CD8-positive, alpha-beta memory T cell (primary cell): ENCODE data around the gene PROX2. TPM values are rescaled to one million over a fixed set of nuclear protein-coding genes. Genes with fewer than 3 reads are reported as not detected.

Experiments
- CTCF ChIA-PET: fragments of 350-600 bp; sonication (Branson Sonifier 250); formaldehyde crosslinking; loops from one replicate; lab custom pipeline; 2021; ENCODE audit warnings: antibody characterized with exemption; lab: Charles Lee
- POLR2A ChIA-PET: fragments of 350-600 bp; sonication (Branson Sonifier 250); formaldehyde crosslinking; loops from one replicate; lab custom pipeline; 2021; ENCODE audit warnings: antibody characterized with exemption; lab: Charles Lee
- DNase-seq, 5 donors: peaks; one replicate each; pipeline versions ENCODE4 v3.0.0 to v3.0.0-alpha.2; 2020 to 2022; ENCODE audit warnings: mixed read lengths in 1 of 5
- H3K27ac ChIP-seq: one replicate; pipeline ENCODE4 v1.7.0; 2013; ENCODE audit warnings: low read depth, mild to moderate bottlenecking, low read length, moderate library complexity
- H3K27me3 ChIP-seq: 2 replicates; pipeline ENCODE4 v1.7.0; 2013; ENCODE audit warnings: low read length, mild to moderate bottlenecking; ENCODE audit not compliant: insufficient read depth, poor library complexity, severe bottlenecking
- H3K36me3 ChIP-seq: 2 replicates; pipeline ENCODE4 v1.7.0; 2013; ENCODE audit warnings: mild to moderate bottlenecking, low read length, moderate library complexity; ENCODE audit not compliant: insufficient read depth
- H3K4me1 ChIP-seq: 2 replicates; pipeline ENCODE4 v1.7.0; 2013; ENCODE audit warnings: mild to moderate bottlenecking, low read length, moderate library complexity; ENCODE audit not compliant: insufficient read depth
- H3K4me3 ChIP-seq: 2 replicates; pipeline ENCODE4 v1.7.0; 2013; ENCODE audit warnings: mild to moderate bottlenecking, low read length
- H3K9me3 ChIP-seq: 2 replicates; pipeline ENCODE4 v1.7.0; 2013; ENCODE audit warnings: mild to moderate bottlenecking, low read length
- H3K27ac Mint-ChIP-seq, 8 donors: one replicate each; pipeline ENCODE4 v1.8.0; 2020 to 2021; ENCODE audit warnings: mixed read lengths in 8 of 8, mild to moderate bottlenecking in 6 of 8, inconsistent platforms in 3 of 8, moderate library complexity in 3 of 8
- H3K27me3 Mint-ChIP-seq, 2 donors: one replicate each; pipeline ENCODE4 v1.8.0; 2020 to 2021; ENCODE audit warnings: mixed read lengths in 2 of 2, mild to moderate bottlenecking in 1 of 2, moderate library complexity in 1 of 2
- H3K36me3 Mint-ChIP-seq, 3 donors: one replicate each; pipeline ENCODE4 v1.8.0; 2020 to 2021; ENCODE audit warnings: mixed read lengths in 3 of 3, inconsistent platforms in 1 of 3, mild to moderate bottlenecking in 1 of 3
- H3K4me1 Mint-ChIP-seq, 3 donors: one replicate each; pipeline ENCODE4 v1.8.0; 2020 to 2021; ENCODE audit warnings: mixed read lengths in 3 of 3, inconsistent platforms in 1 of 3, mild to moderate bottlenecking in 1 of 3
- H3K4me3 Mint-ChIP-seq, 7 donors: one replicate each; pipeline ENCODE4 v1.8.0; 2020 to 2021; ENCODE audit warnings: mixed read lengths in 7 of 7, mild to moderate bottlenecking in 6 of 7, moderate library complexity in 4 of 7, inconsistent platforms in 2 of 7
- H3K9me3 Mint-ChIP-seq, 5 donors: one replicate each; pipeline ENCODE4 v1.8.0; 2020 to 2022; ENCODE audit warnings: mixed read lengths in 5 of 5, mild to moderate bottlenecking in 3 of 5, moderate library complexity in 2 of 5, inconsistent platforms in 1 of 5
- polyA plus RNA-seq: library from polyadenylated mRNA; unstranded; fragments of 300-500 nt; fragmentation: Illumina TruSeq; gene quantifications from one replicate; pipeline ENCODE4 v1.2.3, GENCODE V29; 2021
- total RNA-seq, 2 experiments: library from RNA; stranded (reverse); gene quantifications; one replicate each; pipeline ENCODE4 v1.2.3, GENCODE V29; 2021

The PROX2 gene
- total and polyA plus RNA-seq, 3 experiments from 2014 or later, result 0.24 to 0.33 TPM; not detected in 1

DNA sequence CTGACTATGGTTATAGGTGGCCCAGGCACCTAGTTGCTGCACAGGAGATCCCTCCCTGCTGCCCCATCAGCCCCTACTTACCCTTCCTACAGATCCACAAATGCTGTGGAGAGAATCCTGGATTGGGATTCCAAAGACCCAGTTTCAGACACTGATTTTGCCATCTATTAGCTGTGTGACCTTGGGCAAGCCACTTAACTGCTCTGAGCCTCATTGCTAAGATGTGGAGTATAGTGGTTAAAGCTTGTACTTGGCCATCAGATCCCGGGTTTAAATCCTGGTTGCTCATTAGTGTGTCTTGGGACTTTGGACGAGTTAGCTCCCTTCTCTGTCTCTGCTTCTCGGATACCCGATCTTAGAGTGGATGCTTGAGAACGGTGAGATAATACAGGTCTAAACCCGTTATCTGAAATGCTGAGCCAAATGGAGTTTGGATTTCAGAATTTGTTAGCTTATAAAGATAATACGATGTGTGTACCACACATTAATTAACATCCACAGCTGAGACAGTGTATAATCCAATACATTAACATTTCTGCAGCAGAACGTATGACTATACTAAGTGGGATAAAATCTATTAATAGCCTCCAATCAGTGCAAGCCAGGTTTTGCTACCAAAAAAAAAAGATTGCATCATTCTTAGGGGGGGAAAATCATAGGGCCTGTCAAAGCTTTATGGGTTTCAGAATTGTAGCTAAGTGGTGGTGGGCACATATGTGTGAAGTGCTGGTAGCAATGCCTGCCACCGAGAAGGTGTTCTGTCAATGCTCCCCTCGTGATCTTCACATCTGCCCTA is 16.0 kb downstream of the PROX2 start:
- CTCF ChIA-PET, result interaction anchor here (0.9 to 13.5 kb wide), 26 partner anchors 8 to 251 kb away, joined by 3 to 334 read pairs (median 8); partner anchors contain the start of genes DLST, PROX2 and RPS6KL1
- H3K9me3 Mint-ChIP-seq, result no peaks in the 10 kb centered on the region
- POLR2A ChIA-PET, result interaction anchor here (1.5 kb wide), 1 partner anchor 46 kb away, joined by 8 read pairs; no protein-coding TSS in a partner anchor
- Histone ChIP-seq H3K4me1 (peaks cover 15% of the 10 kb centered on the region), H3K27me3 (no peaks in the 10 kb centered on the region), H3K4me3 (no peak overlapping the region), H3K36me3 (no peaks in the 10 kb centered on the region), H3K9me3 (no peaks in the 10 kb centered on the region), H3K27ac (no peak overlapping the region)
- H3K4me3 Mint-ChIP-seq, result no peak overlapping the region
- no peak overlapping the region for H3K27ac Mint-ChIP-seq
- peaks cover 0 to 1% of the 10 kb centered on the region in 2 donors for H3K27me3 Mint-ChIP-seq
- no peak for DNase-seq
- H3K36me3 Mint-ChIP-seq, result peaks cover 0 to 7% (median 2%) of the 10 kb centered on the region in 3 donors
- H3K4me1 Mint-ChIP-seq, result peaks cover 3 to 5% (median 5%) of the 10 kb centered on the region in 3 donors

DNA sequence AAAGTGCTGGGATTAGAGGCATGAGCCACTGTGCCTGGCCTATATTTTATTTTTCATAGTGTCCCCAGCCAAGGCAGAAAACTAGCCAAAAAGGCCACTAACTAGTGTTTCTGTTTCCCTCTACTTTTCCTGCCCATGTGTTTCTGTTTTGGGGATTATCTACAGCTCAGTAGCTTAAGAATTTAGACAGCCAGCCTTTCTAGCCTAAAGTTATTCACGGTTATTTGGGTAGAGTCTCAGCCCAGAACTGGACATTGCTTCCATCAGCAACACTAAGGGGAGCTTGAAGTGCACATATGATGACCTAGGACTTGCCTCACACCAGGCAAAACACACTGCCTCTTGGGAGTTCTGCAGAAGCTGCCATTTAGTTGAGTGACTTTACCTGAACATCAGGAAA is 17.9 kb downstream of the PROX2 start:
- Mint-ChIP-seq H3K4me3 (no peak overlapping the region), H3K27me3 (peaks cover 0 to 1% of the 10 kb centered on the region in 2 donors), H3K27ac (no peak overlapping the region), H3K9me3 (no peaks in the 10 kb centered on the region), H3K4me1 (peaks cover 10 to 18% (median 18%) of the 10 kb centered on the region in 3 donors), H3K36me3 (peaks cover 0 to 7% (median 2%) of the 10 kb centered on the region in 3 donors)
- POLR2A ChIA-PET, result no interaction called here
- Histone ChIP-seq H3K27ac (no peak overlapping the region), H3K36me3 (no peaks in the 10 kb centered on the region), H3K9me3 (no peaks in the 10 kb centered on the region), H3K27me3 (no peaks in the 10 kb centered on the region), H3K4me3 (no peak overlapping the region), H3K4me1 (peaks cover 28% of the 10 kb centered on the region)
- no peak for DNase-seq
- CTCF ChIA-PET, result interaction anchor here (0.6 to 13.5 kb wide), 6 partner anchors 13 to 1098 kb away, joined by 3 to 334 read pairs (median 4); a partner anchor contains a TSS

DNA sequence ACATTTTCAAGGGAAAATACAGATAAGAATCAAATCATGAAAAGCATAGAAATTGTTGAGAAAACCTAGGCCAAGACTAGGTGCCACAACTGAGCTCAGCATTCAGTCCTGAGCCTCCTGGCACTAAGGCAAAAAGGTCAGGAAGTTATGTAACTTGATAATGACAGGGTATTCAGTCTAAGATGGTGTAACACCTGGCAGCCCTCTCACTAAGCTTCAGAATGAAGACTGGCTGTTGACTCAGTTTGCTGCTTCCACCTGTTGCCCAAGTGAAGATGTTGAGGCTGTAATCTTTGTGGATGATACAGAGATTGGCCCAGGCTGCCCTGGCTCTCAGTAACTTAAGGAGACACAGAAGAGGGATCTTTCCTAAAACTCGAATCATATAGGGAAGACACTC is 19.6 kb downstream of the PROX2 start:
- Histone ChIP-seq H3K4me3 (no peak overlapping the region), H3K9me3 (no peaks in the 10 kb centered on the region), H3K4me1 (peaks cover 34% of the 10 kb centered on the region), H3K27me3 (no peaks in the 10 kb centered on the region), H3K36me3 (no peaks in the 10 kb centered on the region), H3K27ac (no peak overlapping the region)
- CTCF ChIA-PET, result interaction anchor here (0.9 to 13.5 kb wide), 3 partner anchors 22 to 51 kb away, joined by 3 to 334 read pairs (median 4); no protein-coding TSS in a partner anchor
- no peaks in the 10 kb centered on the region for H3K9me3 Mint-ChIP-seq
- H3K4me3 Mint-ChIP-seq, result no peak overlapping the region
- no peak for DNase-seq
- H3K4me1 Mint-ChIP-seq, result peaks cover 15 to 27% (median 27%) of the 10 kb centered on the region in 3 donors
- peak overlapping the region in 1 of 8 donors; percentile 16 for H3K27ac Mint-ChIP-seq
- H3K27me3 Mint-ChIP-seq, result no peaks in the 10 kb centered on the region
- H3K36me3 Mint-ChIP-seq, result peaks cover 0 to 7% (median 2%) of the 10 kb centered on the region in 3 donors
- POLR2A ChIA-PET, result interaction anchor here (0.6 kb wide), 1 partner anchor 21 kb away, joined by 6 read pairs; no protein-coding TSS in a partner anchor

DNA sequence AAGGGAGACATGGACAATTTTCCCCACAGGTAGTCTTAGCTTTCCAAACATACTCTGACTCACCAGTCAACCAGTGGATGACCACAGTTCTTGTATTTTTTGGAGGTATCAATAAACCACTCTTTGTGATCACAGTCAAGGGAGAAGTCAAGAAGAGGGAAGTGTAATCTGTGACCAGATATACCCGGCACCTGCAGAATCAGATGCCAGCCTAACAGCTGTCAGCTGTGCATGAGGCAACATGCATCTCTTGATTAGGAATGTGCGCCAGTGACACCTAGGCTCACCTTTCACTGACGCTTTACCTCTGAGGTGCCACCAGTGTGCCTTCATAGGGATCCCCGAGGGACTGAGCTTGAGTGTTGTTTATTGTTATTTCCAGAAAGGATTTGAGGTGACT is 20.0 kb downstream of the PROX2 start:
- ChIA-PET POLR2A (interaction anchor here (0.6 kb wide), 1 partner anchor 21 kb away, joined by 6 read pairs; no protein-coding TSS in a partner anchor), CTCF (interaction anchor here (1.1 to 13.5 kb wide), 3 partner anchors 18 to 51 kb away, joined by 3 to 334 read pairs (median 4); no protein-coding TSS in a partner anchor)
- H3K36me3 Mint-ChIP-seq, result peaks cover 0 to 7% (median 2%) of the 10 kb centered on the region in 3 donors

DNA sequence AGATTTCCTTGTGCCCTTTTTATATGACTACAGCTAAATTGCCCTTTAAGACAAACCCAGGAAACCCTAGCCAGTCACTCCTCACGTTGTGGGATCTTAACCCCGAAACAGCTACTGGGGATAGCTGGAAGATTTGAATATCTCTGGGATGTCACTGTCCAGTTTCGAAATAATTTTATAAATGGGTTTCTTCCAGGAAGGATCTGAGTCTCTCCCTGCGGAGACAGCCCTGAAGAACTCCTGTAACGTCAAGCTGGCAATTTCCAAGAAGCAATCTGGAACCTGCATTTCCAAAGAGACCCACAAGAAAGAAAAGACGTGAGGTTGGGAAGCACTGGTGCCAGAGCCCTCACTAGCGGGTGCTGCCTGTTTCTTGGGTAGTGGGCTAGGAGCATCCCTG is 20.9 kb downstream of the PROX2 start:
- ChIA-PET CTCF (interaction anchor here (1.1 to 13.5 kb wide), 3 partner anchors 17 to 52 kb away, joined by 3 to 334 read pairs (median 4); no protein-coding TSS in a partner anchor), POLR2A (interaction anchor here (0.5 kb wide), 1 partner anchor 214 kb away, joined by 4 read pairs; no protein-coding TSS in a partner anchor)
- H3K4me1 ChIP-seq, result peaks cover 26% of the 10 kb centered on the region
- Mint-ChIP-seq H3K27me3 (no peaks in the 10 kb centered on the region), H3K36me3 (peaks cover 0 to 7% (median 2%) of the 10 kb centered on the region in 3 donors), H3K27ac (peak overlapping the region in 1 of 8 donors; percentile 4), H3K4me1 (peaks cover 12 to 22% (median 22%) of the 10 kb centered on the region in 3 donors), H3K9me3 (no peaks in the 10 kb centered on the region), H3K4me3 (no peak overlapping the region)
- no peak for DNase-seq
- no peak overlapping the region for H3K4me3 ChIP-seq
- H3K27me3 ChIP-seq, result no peaks in the 10 kb centered on the region
- H3K27ac ChIP-seq, result no peak overlapping the region
- no peaks in the 10 kb centered on the region for H3K36me3 ChIP-seq
- no peaks in the 10 kb centered on the region for H3K9me3 ChIP-seq

More for the DNA sequence above, 20.0 kb downstream of the PROX2 start:
- Histone ChIP-seq H3K4me3 (no peak overlapping the region), H3K9me3 (no peaks in the 10 kb centered on the region), H3K27me3 (no peaks in the 10 kb centered on the region), H3K27ac (no peak overlapping the region), H3K4me1 (peaks cover 31% of the 10 kb centered on the region), H3K36me3 (no peaks in the 10 kb centered on the region)
- H3K4me1 Mint-ChIP-seq, result peaks cover 13 to 26% (median 25%) of the 10 kb centered on the region in 3 donors
- H3K4me3 Mint-ChIP-seq, result no peak overlapping the region
- H3K27ac Mint-ChIP-seq, result no peak overlapping the region
- H3K9me3 Mint-ChIP-seq, result no peaks in the 10 kb centered on the region
- H3K27me3 Mint-ChIP-seq, result no peaks in the 10 kb centered on the region
- no peak for DNase-seq

DNA sequence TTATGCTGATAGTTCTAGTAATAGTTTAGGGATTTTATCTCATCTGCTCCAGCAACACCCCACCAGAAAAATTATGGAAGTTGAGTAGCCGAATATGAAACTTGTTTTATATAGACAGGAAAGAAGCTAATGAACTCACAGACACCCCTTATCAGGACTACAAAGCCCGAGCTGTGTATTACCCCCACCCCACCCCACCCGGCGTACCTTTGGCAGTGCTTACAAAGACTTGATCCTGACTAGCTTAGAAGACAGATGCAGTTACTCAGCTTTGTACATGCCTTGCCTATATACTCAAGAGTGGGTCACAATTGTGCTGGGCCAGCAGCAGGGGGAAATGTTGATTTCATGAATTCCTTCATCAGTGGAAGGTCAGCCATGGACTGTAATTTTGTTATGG is 22.4 kb downstream of the PROX2 start:
- POLR2A ChIA-PET, result interaction anchor here (0.7 kb wide), 1 partner anchor 847 kb away, joined by 3 read pairs; no protein-coding TSS in a partner anchor
- no peak for DNase-seq
- H3K4me3 Mint-ChIP-seq, result no peak overlapping the region

DNA sequence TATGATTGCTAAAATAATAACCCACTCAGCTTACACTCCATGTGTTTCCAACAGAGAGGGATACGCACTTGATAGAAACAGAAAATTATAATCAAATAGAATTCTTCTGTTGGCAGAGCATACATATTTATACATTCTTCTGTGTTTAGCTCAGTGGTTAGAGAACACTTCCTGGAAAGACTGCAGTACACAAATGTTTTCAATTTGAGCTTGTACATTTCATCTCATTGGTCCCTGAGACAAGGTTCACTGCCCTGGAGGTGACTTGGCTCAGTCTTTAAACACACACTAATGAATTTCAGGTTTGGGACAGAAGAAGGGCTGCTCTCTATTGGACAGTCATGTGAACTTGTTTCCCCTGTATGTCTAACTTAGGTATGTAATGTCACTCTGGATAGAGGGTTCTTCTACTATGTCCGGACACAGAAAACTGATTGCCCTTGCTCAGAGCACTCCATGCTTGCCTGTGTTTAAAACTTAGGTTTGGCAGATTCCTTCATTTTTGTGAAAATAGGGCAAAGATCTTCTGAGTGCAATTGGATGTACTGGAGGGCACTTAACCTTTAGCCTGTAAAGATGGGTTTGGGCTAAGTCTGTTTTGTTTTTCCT is 22.9 kb downstream of the PROX2 start:
- no peak overlapping the region for H3K27ac ChIP-seq

More for the DNA sequence above, 22.4 kb downstream of the PROX2 start:
- Mint-ChIP-seq H3K27ac (peak overlapping the region in 2 of 8 donors; percentile 11 to 68), H3K36me3 (peaks cover 0 to 4% (median 2%) of the 10 kb centered on the region in 3 donors), H3K9me3 (no peaks in the 10 kb centered on the region), H3K4me1 (peaks cover 12 to 22% (median 22%) of the 10 kb centered on the region in 3 donors), H3K27me3 (no peaks in the 10 kb centered on the region)
- H3K36me3 ChIP-seq, result no peaks in the 10 kb centered on the region
- H3K27ac ChIP-seq, result no peak overlapping the region
- no peak overlapping the region for H3K4me3 ChIP-seq
- no peaks in the 10 kb centered on the region for H3K9me3 ChIP-seq
- H3K27me3 ChIP-seq, result no peaks in the 10 kb centered on the region
- peaks cover 26% of the 10 kb centered on the region for H3K4me1 ChIP-seq
- CTCF ChIA-PET, result interaction anchor here (1.1 to 13.5 kb wide), 3 partner anchors 8 to 235 kb away, joined by 3 to 334 read pairs (median 16); no protein-coding TSS in a partner anchor

More for the DNA sequence above, 22.9 kb downstream of the PROX2 start:
- Histone ChIP-seq H3K9me3 (no peaks in the 10 kb centered on the region), H3K27me3 (no peaks in the 10 kb centered on the region), H3K36me3 (no peaks in the 10 kb centered on the region), H3K4me1 (peaks cover 26% of the 10 kb centered on the region), H3K4me3 (no peak overlapping the region)
- Mint-ChIP-seq H3K9me3 (no peaks in the 10 kb centered on the region), H3K36me3 (peaks cover 0 to 4% (median 2%) of the 10 kb centered on the region in 3 donors), H3K4me3 (no peak overlapping the region), H3K27me3 (no peaks in the 10 kb centered on the region), H3K4me1 (peaks cover 12 to 22% (median 22%) of the 10 kb centered on the region in 3 donors), H3K27ac (peak overlapping the region in 4 of 8 donors; percentile 11 to 68 (median 38))
- ChIA-PET POLR2A (interaction anchor here (0.7 kb wide), 1 partner anchor 847 kb away, joined by 3 read pairs; no protein-coding TSS in a partner anchor), CTCF (interaction anchor here (1.1 to 13.5 kb wide), 3 partner anchors 8 to 236 kb away, joined by 3 to 334 read pairs (median 16); no protein-coding TSS in a partner anchor)
- DNase-seq, result no peak
